BLaER1 treated with 17β-estradiol and CSF1 and Interleukin-3, amounts not matched to agents 10 nM and 100 nM (cell line): ENCODE data around the gene DNALI1.

ENCODE experiments used
- H3K27ac ChIP-seq, 11 experiments: shearing (Covaris generic); formaldehyde crosslinking; 2 replicates each; pipeline ENCODE4 v1.8.1; 2022
- H3K27me3 ChIP-seq, 11 experiments: shearing (Covaris generic); formaldehyde crosslinking; 2 replicates each; pipeline ENCODE4 v1.8.1; 2022
- H3K36me3 ChIP-seq, 11 experiments: shearing (Covaris generic); formaldehyde crosslinking; 2 replicates each; pipeline ENCODE4 v1.8.1; 2022
- H3K4me1 ChIP-seq, 10 experiments: shearing (Covaris generic); formaldehyde crosslinking; 2 replicates each; pipeline ENCODE4 v1.8.1; 2022
- H3K4me2 ChIP-seq, 11 experiments: shearing (Covaris generic); formaldehyde crosslinking; 2 replicates each; pipeline ENCODE4 v1.8.1; 2022
- H3K4me3 ChIP-seq, 10 experiments: shearing (Covaris generic); formaldehyde crosslinking; 2 replicates each; pipeline ENCODE4 v1.8.1; 2022
- H3K9ac ChIP-seq, 11 experiments: shearing (Covaris generic); formaldehyde crosslinking; 2 replicates each; pipeline ENCODE4 v1.8.1; 2022
- H3K9me3 ChIP-seq, 11 experiments: shearing (Covaris generic); formaldehyde crosslinking; replicated peaks in 1 of 11; 2 replicates each; pipeline ENCODE4 v1.8.1; 2022
- H4K20me1 ChIP-seq, 11 experiments: shearing (Covaris generic); formaldehyde crosslinking; 2 replicates each; pipeline ENCODE4 v1.8.1; 2022
- Cebpa-rat ChIP-seq, 11 experiments: shearing (Covaris generic); IDR thresholded peaks; 2 replicates each; pipeline ENCODE4 v1.8.1; 2022

The DNALI1 gene

DNA sequence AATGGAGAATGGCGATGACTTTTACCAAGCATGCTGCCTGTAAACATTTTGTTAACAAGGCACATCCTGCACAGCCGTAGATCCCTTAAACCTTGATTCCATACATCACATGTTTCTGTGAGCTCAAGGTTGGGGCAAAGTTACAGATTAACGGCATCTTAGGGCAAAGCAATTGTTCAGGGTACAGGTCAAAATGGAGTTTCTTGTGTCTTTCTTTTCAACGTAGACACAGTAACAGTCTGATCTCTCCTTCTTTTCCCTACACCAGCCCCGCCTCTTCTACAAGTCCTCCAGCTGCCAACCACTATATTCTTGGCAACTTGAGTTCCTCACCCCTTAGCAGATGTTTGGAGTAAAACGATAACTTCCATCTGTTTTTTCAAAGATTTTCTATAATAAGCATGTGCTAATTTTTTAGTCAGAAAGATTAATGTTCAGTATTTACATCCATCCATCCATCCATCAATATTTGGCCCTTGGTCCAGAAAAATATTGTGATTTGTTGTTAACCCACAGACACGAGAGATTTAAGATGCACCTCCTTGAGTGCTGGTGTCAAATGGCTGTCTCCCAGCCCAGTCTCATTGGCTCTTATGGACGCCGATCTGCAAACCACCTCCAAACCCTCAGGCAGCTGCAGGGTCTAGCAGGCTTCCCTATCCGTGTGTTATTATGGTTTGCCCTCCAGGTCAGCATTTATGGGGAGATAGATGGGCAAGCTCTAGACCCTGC, 3.8 kb downstream of the DNALI1 start:
- Histone ChIP-seq H3K9me3 (no peaks in the 10 kb centered on the region), H3K4me2 (no peak overlapping the region), H3K4me1 (peaks cover 0 to 12% (median 0%) of the 10 kb centered on the region in 10 experiments; a peak in 3 of 20 replicates), H3K4me3 (no peak overlapping the region), H3K27ac (no peak overlapping the region), H3K36me3 (peaks cover 28 to 45% (median 37%) of the 10 kb centered on the region in 11 experiments), H4K20me1 (peaks cover 0 to 18% (median 0%) of the 10 kb centered on the region in 11 experiments; a peak in 4 of 22 replicates), H3K27me3 (no peaks in the 10 kb centered on the region), H3K9ac (no peak overlapping the region)
- TF ChIP-seq Cebpa-rat (IDR thresholded peaks at IDR 0.05): no peak

DNA sequence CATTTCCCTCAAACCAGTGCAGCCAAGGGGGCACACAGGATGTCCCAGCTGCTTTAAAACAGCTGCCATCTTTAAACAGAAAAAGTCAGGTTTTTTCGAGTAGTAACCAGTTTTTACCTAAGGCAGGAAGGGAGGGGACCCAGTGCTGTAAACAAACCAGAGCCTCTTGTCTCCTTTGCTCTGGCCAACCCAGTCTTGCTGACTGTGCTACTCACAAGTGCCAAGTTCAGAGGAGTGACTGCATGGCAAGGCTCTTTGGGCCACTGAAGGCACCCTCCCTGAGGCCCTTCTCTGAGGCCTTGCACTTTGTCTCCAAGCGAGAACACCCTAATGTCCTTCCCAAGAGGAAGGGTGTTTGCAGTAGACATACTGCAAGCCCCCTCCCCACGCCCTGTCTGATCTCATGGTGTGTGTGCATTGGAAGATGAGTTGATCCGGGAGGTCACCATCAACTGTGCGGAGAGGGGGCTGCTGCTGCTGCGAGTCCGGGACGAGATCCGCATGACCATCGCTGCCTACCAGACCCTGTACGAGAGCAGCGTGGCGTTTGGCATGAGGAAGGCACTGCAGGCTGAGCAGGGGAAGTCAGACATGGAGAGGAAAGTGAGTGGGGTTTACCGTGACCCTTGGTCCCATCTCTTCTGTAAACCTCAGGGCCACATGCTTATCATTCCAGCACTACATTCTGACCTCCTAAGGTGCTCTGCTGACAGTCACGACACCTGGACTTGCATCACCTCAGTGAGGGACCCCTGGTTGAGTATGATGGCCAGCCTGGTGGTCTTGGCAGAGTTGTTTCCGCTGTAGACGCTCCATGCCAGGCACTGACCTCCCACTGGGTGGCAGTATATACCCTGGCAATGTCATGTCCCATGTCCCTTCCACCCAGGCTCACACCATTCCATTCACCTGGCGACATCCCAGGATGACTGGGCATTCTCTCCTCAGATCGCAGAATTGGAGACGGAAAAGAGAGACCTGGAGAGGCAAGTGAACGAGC, 4.7 kb downstream of the DNALI1 start:
- H3K9ac ChIP-seq: no peak overlapping the region
- TF ChIP-seq Cebpa-rat (IDR thresholded peaks at IDR 0.05): no peak
- H3K36me3 ChIP-seq: peaks cover 37 to 53% (median 46%) of the 10 kb centered on the region in 11 experiments
- H3K27ac ChIP-seq: no peak overlapping the region
- H3K27me3 ChIP-seq: no peaks in the 10 kb centered on the region
- H3K9me3 ChIP-seq: no peaks in the 10 kb centered on the region
- H3K4me2 ChIP-seq: no peak overlapping the region
- no peak overlapping the region for H3K4me3 ChIP-seq
- H4K20me1 ChIP-seq: peaks cover 0 to 22% (median 0%) of the 10 kb centered on the region in 11 experiments; a peak in 4 of 22 replicates
- H3K4me1 ChIP-seq: peaks cover 0 to 12% (median 0%) of the 10 kb centered on the region in 10 experiments; a peak in 3 of 20 replicates

DNA sequence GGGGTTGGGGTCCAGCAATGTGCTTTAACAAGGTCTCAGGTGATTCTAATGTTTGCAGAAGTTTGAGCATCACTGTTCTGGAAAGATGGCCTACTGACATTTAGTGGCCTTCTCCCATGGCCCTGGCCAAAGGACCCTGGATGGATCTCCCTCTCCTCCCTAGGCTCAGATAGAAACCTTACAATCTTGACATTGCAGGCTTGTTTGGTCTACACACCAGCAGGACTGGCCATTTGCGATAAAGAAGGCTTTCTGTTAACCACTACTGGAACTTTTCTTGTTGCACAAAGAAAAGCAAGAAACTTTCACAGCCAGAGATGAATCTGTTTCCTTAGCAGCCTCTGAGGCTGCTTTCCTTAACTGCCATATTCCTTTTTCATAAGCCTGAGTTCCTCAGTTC, 6.2 kb downstream of the DNALI1 start:
- no peaks in the 10 kb centered on the region for H3K27me3 ChIP-seq
- H3K9ac ChIP-seq: no peak overlapping the region
- no peaks in the 10 kb centered on the region for H3K9me3 ChIP-seq
- H4K20me1 ChIP-seq: peaks cover 0 to 22% (median 2%) of the 10 kb centered on the region in 11 experiments; a peak in 6 of 22 replicates
- no peak overlapping the region for H3K27ac ChIP-seq
- no peak overlapping the region for H3K4me3 ChIP-seq
- TF ChIP-seq Cebpa-rat (IDR thresholded peaks at IDR 0.05): no peak
- peaks cover 52 to 69% (median 62%) of the 10 kb centered on the region in 11 experiments for H3K36me3 ChIP-seq
- H3K4me1 ChIP-seq: peaks cover 0 to 9% (median 0%) of the 10 kb centered on the region in 10 experiments; a peak in 2 of 20 replicates
- no peak overlapping the region for H3K4me2 ChIP-seq

DNA sequence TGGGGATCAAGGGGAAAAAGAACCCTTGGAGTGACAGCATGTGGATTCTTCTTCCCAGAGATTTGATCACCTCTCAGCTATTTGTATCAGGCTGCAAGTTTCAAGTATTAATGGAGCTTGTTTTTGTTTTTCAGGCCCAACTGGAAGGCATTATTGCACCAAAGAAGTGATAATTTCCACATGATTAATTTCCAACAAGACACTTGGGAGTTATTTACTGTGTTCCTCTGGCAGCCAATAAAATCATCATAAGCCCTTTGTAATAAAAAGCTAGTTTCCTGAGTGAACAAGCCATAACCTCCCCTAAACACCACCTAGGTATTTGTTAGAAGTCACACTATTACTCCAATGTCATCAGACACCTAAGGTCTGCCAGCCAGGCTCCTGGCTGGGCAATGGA, 8.2 kb downstream of the DNALI1 start:
- Histone ChIP-seq H3K4me3 (no peak overlapping the region), H3K9ac (no peak overlapping the region), H3K4me1 (no peaks in the 10 kb centered on the region), H3K4me2 (no peak overlapping the region), H4K20me1 (peaks cover 0 to 30% (median 2%) of the 10 kb centered on the region in 11 experiments; a peak in 7 of 22 replicates), H3K36me3 (peaks cover 72 to 88% (median 81%) of the 10 kb centered on the region in 11 experiments), H3K27me3 (no peaks in the 10 kb centered on the region), H3K9me3 (no peaks in the 10 kb centered on the region), H3K27ac (no peak overlapping the region)
- TF ChIP-seq Cebpa-rat (IDR thresholded peaks at IDR 0.05): no peak

DNA sequence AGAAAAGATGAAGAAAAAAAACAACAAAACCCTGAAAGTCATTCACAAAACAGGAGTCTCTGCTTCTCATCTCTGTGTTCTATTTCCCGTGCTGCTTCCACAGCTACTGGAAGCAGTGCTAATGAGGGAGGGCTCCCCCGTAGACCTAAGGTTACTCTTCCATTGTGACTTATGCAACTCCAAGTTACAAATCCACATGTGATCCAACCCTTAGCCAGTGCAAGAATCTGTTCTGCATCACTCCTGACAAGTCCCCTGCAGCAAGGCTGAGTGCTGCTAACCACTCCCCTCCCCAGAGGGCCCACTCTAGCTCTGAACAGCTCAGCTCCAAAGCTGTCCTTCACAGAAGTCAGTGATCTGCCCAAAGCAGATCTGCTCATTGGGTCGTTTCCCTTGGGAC, 10.3 kb downstream of the DNALI1 start:
- Histone ChIP-seq H3K36me3 (peaks cover 89 to 100% (median 96%) of the 10 kb centered on the region in 11 experiments), H3K4me1 (no peaks in the 10 kb centered on the region), H3K27me3 (no peaks in the 10 kb centered on the region), H3K4me2 (no peak overlapping the region), H3K4me3 (no peak overlapping the region), H3K27ac (no peak overlapping the region), H4K20me1 (peaks cover 0 to 36% (median 2%) of the 10 kb centered on the region in 11 experiments; a peak in 8 of 22 replicates), H3K9ac (no peak overlapping the region), H3K9me3 (no peaks in the 10 kb centered on the region)
- TF ChIP-seq Cebpa-rat (IDR thresholded peaks at IDR 0.05): no peak

DNA sequence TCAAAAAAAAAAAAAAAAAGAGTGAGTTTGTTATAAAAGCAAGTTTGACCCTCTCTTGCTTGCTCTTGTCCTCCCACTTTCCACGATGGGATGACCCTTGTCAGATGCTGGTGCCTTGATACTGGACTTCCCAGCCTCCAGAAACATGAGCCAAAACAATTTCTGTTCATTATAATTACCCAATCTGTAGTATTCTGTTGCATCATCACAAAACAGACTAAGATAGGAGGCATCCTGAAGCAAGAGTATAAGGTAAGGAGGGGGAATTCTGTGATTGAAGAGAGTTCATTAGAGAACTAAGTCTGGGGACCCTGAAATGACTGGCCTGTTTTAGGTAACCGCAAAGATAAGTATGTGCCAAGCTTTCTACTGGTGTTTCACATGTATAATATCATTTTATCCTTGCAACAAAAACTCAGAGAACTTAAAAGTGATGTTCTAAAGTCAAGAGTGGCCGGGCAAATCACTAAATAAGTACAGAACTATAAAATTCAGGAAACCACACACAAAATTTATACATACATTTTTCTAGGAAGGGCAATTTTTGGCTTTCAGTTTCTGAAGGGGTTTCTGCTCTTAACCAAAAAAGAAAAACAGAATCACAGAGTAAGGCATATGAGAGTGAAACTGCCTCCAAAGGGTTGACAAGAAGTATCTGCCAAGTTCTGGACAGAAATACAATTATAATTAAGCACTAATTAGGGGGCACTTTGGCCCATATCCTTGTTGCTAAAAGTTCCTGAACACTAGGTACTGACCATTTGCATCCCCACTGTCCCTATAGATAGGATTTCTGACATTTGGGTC, 14.0 kb downstream of the DNALI1 start:
- peaks cover 0 to 11% (median 0%) of the 10 kb centered on the region in 10 experiments; a peak in 5 of 20 replicates for H3K4me1 ChIP-seq
- peaks cover 0 to 45% (median 8%) of the 10 kb centered on the region in 11 experiments; a peak in 9 of 22 replicates for H4K20me1 ChIP-seq
- H3K27me3 ChIP-seq: no peaks in the 10 kb centered on the region
- H3K9ac ChIP-seq: no peak overlapping the region
- H3K36me3 ChIP-seq: peaks cover 99 to 100% (median 100%) of the 10 kb centered on the region in 11 experiments
- no peak for TF ChIP-seq Cebpa-rat (IDR thresholded peaks at IDR 0.05)
- no peak overlapping the region for H3K4me2 ChIP-seq
- no peaks in the 10 kb centered on the region for H3K9me3 ChIP-seq
- no peak overlapping the region for H3K27ac ChIP-seq
- H3K4me3 ChIP-seq: no peak overlapping the region

DNA sequence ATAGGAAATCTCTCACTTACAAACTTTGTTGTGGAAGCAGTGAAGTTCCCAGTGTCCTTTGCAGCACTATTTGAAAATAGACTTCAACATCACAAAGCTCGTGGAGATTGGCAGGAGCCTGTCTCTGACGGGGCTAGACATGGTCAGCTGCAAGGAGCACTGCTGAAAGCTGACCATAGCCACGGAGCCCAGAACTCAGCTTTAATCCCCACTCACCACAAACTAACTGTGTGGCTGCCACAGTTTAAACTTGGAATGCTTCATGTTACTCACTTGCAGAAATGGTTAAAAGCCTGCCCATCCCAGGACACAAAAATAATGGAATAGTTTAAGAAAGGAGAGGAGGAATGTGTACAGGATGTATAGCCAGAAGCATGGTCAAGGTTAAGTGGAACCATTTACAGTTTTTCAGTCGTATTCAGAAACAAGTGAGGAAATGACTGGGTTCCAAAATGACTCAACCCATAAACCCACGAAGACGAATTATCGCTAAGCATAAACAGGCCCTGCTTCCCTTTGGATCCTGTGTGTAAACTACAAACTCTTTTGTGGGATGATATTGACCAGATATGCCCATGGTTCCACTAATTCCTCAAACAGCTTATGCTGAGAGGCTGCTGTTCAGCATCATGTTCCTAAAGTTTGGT, 18.2 kb downstream of the DNALI1 start:
- Histone ChIP-seq H3K4me2 (peak overlapping the region in 1 of 11 experiments; percentile 29; a peak in 1 of 22 replicates), H4K20me1 (peaks cover 0 to 64% (median 21%) of the 10 kb centered on the region in 11 experiments; a peak in 14 of 22 replicates), H3K4me1 (peaks cover 0 to 27% (median 0%) of the 10 kb centered on the region in 10 experiments; a peak in 5 of 20 replicates), H3K36me3 (peaks cover 97 to 100% (median 100%) of the 10 kb centered on the region in 11 experiments), H3K27me3 (no peaks in the 10 kb centered on the region), H3K9me3 (no peaks in the 10 kb centered on the region), H3K27ac (no peak overlapping the region), H3K4me3 (no peak overlapping the region), H3K9ac (0 out of 22 replicates have a peak overlapping the region, but pooled peaks of 1 of the 11 experiments have one; percentile 13)
- no peak for TF ChIP-seq Cebpa-rat (IDR thresholded peaks at IDR 0.05)

DNA sequence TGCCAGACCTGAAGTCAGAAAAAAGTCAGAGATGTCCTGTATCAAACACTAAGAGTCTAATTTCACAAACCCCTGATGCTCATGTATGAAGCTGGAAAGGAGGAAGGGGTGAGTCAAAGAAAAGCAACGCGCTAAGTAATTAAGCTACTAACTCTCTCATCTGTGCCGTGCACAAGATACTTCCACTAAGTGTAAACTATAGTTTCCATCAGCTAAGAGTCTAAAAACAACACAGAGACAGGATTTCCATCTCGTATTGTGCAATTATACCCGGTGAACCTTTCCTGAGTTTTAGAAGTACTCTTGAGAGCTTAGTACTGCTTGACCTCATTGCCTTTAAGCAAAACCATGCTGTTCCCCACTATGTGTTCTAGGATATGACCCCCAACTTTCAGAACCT, 19.0 kb downstream of the DNALI1 start:
- Histone ChIP-seq H3K9ac (no peak overlapping the region), H3K9me3 (no peaks in the 10 kb centered on the region), H3K36me3 (peaks cover 98 to 100% (median 100%) of the 10 kb centered on the region in 11 experiments), H3K4me1 (peaks cover 0 to 27% (median 0%) of the 10 kb centered on the region in 10 experiments; a peak in 5 of 20 replicates), H3K4me2 (peak overlapping the region in 1 of 11 experiments; percentile 29; a peak in 1 of 22 replicates), H3K27ac (no peak overlapping the region), H3K27me3 (no peaks in the 10 kb centered on the region), H4K20me1 (peaks cover 0 to 72% (median 22%) of the 10 kb centered on the region in 11 experiments; a peak in 16 of 22 replicates), H3K4me3 (no peak overlapping the region)
- TF ChIP-seq Cebpa-rat (IDR thresholded peaks at IDR 0.05): no peak
